Measurements from ENCODE around the gene ZNF541.

Gene ZNF541

DNA sequence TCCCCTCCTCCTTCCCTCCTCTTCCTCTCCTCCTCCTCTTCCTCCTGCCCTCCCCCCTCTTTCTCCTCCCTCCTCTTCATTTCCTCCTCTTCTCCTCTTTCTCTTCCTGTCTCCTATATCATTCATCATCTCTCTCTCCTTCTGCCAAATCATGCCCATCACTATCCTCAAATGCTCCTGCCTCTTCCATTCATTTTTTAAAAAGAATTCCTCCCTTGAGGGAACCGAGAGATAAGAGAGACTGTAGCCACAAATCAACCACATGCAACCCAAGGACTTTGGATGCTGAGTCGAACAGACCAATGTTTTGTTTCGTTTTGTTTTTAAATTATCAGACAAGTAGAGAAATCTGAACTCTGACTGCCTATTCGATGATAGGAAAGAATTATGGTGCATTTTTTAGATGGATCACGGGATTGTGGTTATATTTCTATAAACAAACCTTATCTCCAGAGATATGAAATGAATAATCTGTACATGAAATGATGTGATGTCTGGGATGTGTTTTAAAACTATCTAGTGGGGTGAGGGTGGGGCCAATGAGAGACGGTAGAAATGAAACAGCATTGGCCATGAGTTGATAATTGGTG is 9.5 kb upstream of the ZNF541 start:
- TF ChIP-seq GATA3 (IDR thresholded peaks at IDR 0.05; ENCODE audit: low read depth, low read length) (no peak), GATA2 (IDR thresholded peaks at IDR 0.05; ENCODE audit: low read depth, low read length) (no peak)

DNA sequence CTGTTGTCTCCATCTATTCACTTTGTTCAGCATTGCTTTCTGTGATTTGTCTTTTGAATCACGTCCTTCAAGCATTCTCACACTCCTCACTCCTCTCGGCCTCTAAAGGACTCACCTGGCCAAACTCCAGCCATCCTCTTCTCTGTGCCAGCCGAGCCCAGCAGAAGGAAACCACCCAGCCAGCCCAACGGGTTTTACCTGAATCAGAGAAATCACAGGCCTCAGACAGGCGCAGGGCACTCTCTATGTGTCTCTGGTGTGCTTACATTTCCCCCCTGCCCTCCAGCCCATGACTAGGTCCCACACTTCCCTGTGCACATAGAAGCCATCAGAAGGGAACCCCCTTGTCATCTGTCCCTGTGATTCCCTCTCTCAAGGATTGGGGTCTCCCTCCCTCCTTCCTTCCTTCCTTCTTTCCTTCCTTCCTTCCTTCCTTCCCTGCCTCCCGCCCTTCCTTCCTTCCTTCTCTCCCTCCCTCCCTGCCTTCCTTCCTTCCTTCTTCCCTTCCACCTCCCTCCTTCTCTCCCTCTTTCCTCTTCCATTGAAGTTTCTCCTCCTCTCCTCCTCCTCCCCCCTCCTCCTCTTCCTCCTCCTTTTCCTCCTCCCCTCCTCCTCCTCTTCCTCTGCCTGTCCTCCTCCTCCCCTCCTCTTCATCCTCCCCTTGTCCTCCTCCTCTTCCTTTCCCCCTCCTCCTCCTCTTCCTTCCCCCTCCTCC is 8.8 kb upstream of the ZNF541 start:
- TF ChIP-seq GATA2 (IDR thresholded peaks at IDR 0.05; ENCODE audit: low read depth, low read length) (no peak), GATA3 (IDR thresholded peaks at IDR 0.05; ENCODE audit: low read depth, low read length) (no peak)

DNA sequence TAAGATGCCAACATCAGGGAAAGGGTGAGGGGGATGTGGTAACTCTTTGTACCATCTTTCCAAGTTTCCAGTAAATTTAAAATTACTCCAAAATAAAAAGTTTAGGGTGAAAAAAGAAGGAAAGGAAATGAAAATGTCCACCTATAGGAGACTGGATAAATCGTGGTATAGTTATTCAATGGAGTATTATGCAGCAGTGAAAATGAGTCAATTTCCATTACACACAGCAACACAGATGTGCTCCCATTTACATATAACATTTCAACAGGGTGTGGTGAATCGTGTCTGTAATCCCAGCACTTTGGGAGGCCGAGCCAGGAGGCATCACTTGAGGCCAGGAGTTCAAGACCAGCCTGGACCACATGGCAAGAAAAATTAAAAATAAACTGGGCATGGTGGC is 7.4 kb upstream of the ZNF541 start:
- TF ChIP-seq GATA2 (IDR thresholded peaks at IDR 0.05; ENCODE audit: low read depth, low read length) (no peak), GATA3 (IDR thresholded peaks at IDR 0.05; ENCODE audit: low read depth, low read length) (no peak)

DNA sequence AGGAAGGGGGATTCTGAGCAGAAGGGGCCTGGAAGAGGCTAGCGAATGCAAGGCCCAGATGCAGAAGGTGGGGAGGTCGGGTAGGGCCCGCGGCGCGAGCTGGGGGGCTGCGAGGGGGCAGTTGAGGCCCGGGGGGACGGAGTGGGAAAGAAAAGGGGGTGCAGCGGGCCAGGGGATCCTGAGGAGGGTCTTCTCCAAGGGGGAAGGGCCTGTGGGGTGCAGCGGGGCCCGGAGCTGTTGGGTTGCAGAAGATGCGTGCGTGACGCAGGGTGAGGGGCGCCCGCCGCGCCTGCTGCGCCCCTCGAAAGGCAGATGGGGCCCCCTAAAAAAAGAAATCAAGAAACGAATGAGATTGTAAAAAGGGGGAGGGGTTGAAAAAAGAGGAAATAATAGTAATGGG is 313 bp downstream of the ZNF541 start:
- no peak for TF ChIP-seq GATA3 (IDR thresholded peaks at IDR 0.05; ENCODE audit: low read depth, low read length)
- TF ChIP-seq GATA2 (IDR thresholded peaks at IDR 0.05; ENCODE audit: low read depth, low read length), result no peak

DNA sequence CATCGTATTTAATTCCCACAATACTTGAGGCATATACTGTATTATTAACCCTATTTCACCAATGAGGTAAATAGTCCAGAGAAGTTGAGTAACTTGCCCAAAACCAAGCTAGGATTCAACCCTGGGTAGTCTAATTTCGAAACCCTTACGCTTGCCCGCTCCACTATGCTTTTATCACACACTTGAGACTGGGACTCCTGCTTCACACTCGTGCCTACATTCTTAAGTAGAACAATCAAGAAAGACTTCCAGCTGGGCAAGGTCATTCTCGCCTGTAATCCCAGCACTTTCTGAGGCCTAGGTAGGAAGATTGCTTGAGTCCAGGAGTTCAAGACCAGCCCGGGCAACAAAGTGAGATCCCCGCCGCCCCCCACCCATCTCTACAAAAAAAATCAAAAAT is 3.6 kb downstream of the ZNF541 start:
- TF ChIP-seq GATA3 (IDR thresholded peaks at IDR 0.05; ENCODE audit: low read depth, low read length), result no peak
- TF ChIP-seq GATA2 (IDR thresholded peaks at IDR 0.05; ENCODE audit: low read depth, low read length), result no peak

DNA sequence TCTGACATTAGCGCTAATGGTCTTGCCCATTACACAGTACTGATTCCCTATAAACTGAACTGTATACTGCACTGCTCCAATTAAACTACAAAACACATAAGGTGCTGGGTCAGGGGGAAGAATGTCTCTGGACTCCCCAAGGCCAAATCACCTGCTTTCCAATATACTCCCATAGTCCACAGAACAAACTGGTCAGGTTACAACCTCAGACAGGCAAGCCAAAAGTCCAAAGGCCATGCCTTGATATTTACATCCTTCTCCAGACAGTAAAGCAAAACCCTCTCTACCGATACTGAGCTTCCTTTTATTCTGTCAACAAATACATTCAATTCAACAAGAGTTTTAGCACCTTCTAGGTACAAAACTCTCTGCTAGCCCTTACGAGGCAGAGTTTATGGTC is 8.9 kb downstream of the ZNF541 start:
- TF ChIP-seq GATA2 (IDR thresholded peaks at IDR 0.05; ENCODE audit: low read depth, low read length) (no peak), GATA3 (IDR thresholded peaks at IDR 0.05; ENCODE audit: low read depth, low read length) (no peak)

DNA sequence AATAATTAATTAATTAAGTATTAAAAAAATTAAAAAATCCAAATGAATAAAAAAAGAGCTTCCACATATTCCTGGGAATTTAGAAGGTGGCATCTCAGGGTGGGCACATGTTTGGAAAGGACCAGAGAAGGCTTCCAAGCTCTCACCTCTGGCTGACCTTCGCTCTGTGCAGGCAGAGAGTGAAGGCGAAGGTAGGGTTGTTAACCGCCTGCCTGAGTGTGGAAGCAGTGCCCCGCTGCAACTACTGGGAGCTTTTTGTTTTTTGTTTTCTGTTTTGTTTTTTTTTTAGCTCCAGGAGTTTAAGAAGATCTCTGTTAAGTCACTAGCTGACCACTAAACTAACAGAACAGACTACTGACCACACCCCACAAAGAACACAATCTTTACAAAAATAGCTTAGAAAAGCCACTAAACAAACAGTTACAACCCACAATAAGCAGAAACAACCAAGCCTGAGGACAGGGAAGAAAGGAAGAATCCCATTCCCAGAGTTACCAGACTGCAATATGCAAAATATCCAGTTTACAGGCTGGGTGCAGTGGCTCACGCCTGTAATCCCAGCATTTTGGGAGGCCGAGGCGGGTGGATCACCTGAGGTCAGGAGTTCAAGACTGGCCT is 11.4 kb downstream of the ZNF541 start:
- TF ChIP-seq GATA3 (IDR thresholded peaks at IDR 0.05; ENCODE audit: low read depth, low read length), result no peak

DNA sequence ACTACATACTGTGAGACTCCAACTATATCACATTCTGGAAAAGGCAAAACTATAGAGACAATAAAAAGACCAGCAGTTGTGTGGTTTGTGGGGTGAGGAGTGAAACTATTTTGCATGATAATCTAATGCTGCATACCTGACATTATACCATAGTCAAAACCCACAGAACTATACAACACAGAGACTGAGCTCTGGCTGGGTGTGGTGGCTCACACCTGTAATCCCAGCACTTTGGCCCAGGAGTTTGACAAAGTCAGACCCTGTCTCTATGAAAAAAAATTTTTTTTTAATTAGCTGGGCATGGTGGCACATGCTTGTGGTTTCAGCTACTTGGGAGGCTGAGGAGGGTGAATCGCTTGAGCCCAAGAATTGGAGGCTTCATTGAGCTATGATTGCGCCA is 11.9 kb downstream of the ZNF541 start:
- TF ChIP-seq GATA3 (IDR thresholded peaks at IDR 0.05; ENCODE audit: low read depth, low read length), result no peak

DNA sequence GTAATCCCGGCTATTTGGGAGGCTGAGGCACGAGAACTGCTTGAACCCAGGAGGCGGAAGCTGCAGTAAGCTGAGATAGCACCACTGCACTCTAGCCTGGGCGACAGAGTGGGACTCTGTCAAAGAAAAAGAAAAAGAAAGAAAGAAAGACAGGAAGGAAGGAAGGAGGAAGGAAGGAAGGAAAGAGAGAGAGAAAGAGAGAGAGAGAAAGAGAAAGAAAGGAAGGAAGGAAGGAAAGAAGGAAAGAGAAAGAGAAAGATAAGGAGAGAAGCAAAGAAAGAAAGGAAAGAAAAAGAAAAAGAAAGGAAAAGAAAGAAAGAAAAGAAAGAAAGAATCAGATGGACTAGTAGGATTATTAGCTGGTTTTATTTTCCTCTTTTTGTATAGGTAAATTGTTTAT is 22.8 kb downstream of the ZNF541 start:
- TF ChIP-seq GATA2 (IDR thresholded peaks at IDR 0.05; ENCODE audit: low read depth, low read length), result no peak
- no peak for TF ChIP-seq GATA3 (IDR thresholded peaks at IDR 0.05; ENCODE audit: low read depth, low read length)

DNA sequence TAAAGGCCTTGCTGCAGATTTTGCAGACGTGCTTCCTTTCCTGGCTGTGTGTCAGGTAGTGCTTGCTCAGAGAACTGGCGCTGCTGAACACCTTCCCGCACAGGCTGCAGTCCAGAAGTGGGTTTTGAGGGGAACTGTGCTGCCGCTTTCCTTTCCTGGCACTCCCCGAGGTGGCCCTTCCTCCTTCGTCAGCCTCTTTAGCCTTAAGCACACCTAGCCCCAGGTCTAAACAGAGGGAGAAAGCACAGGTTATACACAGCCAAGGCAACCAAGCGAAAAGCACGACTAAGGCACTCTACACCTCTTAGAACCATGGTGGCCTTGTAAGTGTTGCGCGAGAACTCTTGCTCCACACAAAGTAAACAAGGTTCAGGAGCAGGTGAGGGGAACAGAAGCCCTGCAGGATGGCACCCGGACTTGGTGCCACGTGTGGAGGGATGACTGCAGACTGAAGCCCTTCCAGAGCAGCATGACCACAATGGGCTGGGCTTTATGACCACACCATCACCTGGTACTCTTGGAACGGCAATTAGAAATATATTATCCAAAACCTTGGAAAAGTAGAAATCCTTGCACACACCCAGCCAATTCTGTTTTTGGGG is 23.6 kb downstream of the ZNF541 start:
- no peak for TF ChIP-seq GATA3 (IDR thresholded peaks at IDR 0.05; ENCODE audit: low read depth, low read length)
- TF ChIP-seq GATA2 (IDR thresholded peaks at IDR 0.05; ENCODE audit: low read depth, low read length), result no peak

DNA sequence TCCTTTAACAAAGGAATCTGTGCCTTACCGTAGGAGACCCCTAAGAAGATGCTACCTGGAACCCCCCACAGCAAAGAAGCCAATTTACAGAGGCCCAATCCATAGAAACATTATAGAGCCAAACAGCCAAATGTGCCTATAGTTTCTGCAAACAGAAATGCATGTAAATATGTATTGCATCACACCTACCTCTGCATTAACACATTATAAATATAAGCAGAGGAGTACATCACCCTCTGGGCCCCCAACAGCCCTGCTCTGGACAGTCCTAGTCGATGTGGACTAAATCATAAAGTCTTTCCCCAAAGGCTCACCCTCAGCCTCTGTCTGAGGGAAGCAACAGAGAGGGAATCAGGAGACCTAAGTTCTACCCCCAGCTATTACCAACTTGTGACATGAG is 25.7 kb downstream of the ZNF541 start:
- TF ChIP-seq GATA2 (IDR thresholded peaks at IDR 0.05; ENCODE audit: low read depth, low read length), result no peak
- TF ChIP-seq GATA3 (IDR thresholded peaks at IDR 0.05; ENCODE audit: low read depth, low read length), result no peak

DNA sequence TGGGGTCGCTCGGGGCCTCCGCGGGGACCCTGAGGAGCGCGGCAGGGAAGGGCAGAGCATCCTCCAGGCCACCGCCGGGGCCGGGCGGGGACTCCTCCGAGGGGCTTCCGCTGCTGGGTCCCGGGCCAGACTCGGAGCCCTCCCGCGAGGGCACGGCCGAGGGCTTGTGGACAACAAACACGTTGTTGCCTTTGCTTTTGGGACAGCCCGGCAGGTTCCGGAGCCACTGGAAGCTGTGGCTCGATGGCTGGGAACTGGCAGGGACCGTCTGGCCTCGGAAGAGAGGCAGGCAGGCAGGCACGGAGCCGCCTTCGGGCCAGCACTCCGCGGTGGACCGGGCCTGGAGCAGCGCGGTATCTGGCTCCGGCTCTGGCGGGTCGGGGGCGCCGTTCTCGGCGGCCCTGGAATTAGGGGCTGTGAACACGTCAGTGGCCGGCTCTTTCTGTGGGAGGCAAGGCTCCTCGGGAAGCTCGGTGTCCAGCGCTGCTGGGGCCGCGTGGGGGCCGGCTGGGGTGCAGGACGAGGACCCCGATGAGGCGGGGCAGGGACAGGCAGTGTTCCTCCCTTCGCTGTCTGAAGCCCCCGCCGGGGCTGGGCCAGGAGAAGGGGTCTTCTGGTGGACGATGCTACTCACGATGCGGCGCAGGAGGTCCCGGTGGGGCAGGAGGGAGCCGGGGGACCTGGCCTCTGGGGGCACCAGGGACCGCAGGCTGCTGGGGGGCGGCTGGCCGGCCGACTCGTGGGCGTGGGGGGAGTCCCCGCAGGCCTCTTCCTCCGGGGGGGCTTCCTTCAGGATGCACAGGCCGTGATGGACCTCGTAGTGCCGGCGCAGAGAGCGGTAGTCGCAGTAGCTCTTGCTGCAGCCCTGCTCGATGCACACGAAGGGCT is 27.6 kb downstream of the ZNF541 start:
- TF ChIP-seq GATA2 (IDR thresholded peaks at IDR 0.05; ENCODE audit: low read depth, low read length) (no peak), GATA3 (IDR thresholded peaks at IDR 0.05; ENCODE audit: low read depth, low read length) (no peak)

DNA sequence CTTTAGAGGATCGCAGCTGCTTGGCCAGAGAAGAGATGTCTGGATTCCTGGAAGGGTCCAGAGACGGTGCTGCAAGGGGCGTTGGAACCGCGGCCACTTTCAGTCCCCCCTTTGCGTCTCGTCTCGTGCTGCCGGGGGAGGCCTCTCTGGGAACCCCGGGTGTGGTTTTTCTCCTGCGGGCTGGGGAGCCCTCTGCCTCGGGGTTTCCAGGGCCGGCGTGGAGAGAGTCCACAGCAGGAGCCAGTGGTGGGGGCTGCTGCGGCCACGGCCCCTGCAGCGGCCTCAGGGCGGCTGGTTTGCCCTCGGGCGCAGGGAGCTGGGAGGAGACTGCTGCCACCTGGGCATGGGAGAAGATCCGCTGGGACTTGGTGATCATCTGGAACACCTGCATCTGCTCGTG is 28.5 kb downstream of the ZNF541 start:
- TF ChIP-seq GATA3 (IDR thresholded peaks at IDR 0.05; ENCODE audit: low read depth, low read length) (no peak), GATA2 (IDR thresholded peaks at IDR 0.05; ENCODE audit: low read depth, low read length) (no peak)

DNA sequence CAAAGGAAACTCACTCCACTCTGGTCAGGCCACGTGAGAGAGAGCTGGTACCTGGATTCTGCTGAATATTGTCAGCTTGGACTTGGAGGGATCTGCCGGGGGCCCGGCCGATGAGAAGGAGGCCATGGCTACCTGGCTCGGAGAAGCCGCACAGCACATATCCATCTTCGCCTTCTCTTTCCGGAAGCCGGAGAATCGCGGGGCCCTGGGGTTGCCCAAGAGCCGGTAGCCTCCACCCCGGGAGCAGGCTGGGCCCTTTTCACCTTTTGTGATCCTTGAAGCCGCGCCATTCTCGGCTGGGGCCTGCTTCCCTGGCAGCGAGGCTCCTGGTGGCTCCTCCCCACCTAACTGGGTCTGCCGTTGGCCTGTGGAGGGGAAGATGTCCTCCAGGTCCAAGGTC is 28.9 kb downstream of the ZNF541 start:
- no peak for TF ChIP-seq GATA2 (IDR thresholded peaks at IDR 0.05; ENCODE audit: low read depth, low read length)

All from SH-SY5Y (cell line).